Prostate gland (tissue), 2 donors: ENCODE data around the gene CALHM3.

Source experiments
- CTCF ChIP-seq, 4 experiments: fragments of 200-600 bp in 2 of 4; fragments of 450-650 bp in 2 of 4; sonication (generic) in 2 of 4; IDR thresholded peaks; 1 replicate in 3 of 4; 2 replicates in 1 of 4; pipeline ENCODE4 v1.5.1; 2016 to 2019; ENCODE audit warnings: antibody characterized with exemption in 4 of 4, mild to moderate bottlenecking in 2 of 4, moderate library complexity in 2 of 4
- POLR2A ChIP-seq: fragments of 450-650 bp; IDR thresholded peaks from one replicate; pipeline ENCODE4 v1.6.1; 2016; ENCODE audit warnings: antibody characterized with exemption, mild to moderate bottlenecking

- no peak for TF ChIP-seq CTCF (IDR thresholded peaks at IDR 0.05)
- no peak for TF ChIP-seq POLR2A
Observed at GRCh38 chr10:103497161-103497915, 18.3 kb upstream of the CALHM3 start.
